Cardiac septum (tissue), 1 donor: ENCODE measurements around the gene SHOX. TPM values are rescaled to one million over a fixed set of nuclear protein-coding genes. Genes with fewer than 3 reads are reported as not detected.
"Not testable (repeated sequence)": the region's sequence is repeated elsewhere in the genome, so short reads cannot be mapped to it uniquely, and the experiment has no call there.

Experiments
- DNase-seq: peaks from one replicate; pipeline ENCODE4 v3.0.0-alpha.2; 2020; ENCODE audit warnings: low spot score
- intact Hi-C: fragments of 100-400 bp; cut with DNase I; formaldehyde crosslinking; loops from one replicate; pipeline ENCODE4 v1.14.0; 2022
- total RNA-seq: library from RNA; stranded (reverse); fragmentation: NEBNext Ultra II Directional; extraction: Animal tissue kit (Norgen Biotek cat#: 25700); gene quantifications from one replicate; pipeline ENCODE4 v1.2.1, GENCODE V29; 2021
- donor health status: DM: no; HTN: no; CAD: no.

Gene SHOX
- total RNA-seq, 1 donor from 2014 or later: 0.11 TPM

DNA sequence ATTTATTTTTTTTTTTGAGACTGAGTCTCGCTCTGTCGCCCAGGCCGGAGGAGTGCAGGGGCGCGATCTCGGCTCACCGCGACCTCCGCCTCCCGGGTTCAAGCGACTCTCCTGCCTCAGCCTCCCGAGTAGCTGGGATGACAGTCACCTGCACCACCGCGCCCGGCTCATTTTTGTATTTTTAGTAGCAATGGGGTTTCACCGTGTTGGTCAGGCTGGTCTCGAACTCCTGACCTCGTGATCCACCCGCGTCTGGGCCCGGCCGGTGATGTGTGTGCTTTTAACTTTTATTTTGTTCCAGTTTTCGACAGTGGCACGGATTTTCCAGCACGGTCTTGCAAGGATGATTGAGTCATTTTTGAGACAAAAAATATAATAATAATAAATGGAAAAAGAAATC, 21.3 kb downstream of the SHOX start:
- DNase-seq, intact Hi-C loops: not testable (repeated sequence)

DNA sequence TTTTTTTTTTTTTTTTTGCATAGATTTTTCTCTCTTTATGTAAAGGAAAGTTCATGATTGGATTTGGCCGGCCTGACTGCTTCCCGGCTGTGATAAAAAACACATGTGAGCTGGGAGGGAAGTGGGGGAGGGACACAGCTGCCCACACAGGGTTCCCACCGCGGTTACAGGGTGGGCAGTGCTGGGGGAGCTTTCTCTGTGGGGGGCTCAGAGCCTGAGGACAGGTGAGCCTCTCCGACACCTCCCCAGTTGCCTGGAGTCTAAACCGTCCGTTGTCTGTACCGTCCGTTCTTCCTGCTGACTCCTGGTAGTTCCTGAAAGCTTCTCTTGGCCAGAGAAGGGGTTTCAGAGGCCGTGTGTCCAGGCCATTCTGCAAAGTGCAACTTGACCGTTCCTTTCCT, 21.8 kb downstream of the SHOX start:
- intact Hi-C loops: no loop called here
- DNase-seq: no peak

DNA sequence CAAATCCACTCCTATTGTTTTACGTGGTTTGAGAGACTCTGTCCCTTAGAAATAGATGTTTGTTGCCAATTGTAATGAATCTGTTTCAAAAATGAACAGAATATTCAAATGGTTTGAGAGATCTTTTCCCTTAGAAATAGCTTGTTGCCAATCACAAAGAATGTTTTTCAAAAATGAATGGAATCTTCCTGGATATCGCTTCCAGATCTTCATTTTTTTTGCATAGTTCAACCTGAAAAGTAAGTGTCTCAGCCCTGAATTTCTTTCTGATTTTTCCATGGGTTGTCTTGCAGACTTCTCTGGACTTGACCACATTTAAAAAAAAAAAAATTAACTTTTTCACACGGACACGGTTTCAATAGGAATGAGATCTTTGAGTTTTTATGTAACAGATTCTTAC, 22.7 kb downstream of the SHOX start:
- intact Hi-C loops: no loop called here
- DNase-seq: no peak

DNA sequence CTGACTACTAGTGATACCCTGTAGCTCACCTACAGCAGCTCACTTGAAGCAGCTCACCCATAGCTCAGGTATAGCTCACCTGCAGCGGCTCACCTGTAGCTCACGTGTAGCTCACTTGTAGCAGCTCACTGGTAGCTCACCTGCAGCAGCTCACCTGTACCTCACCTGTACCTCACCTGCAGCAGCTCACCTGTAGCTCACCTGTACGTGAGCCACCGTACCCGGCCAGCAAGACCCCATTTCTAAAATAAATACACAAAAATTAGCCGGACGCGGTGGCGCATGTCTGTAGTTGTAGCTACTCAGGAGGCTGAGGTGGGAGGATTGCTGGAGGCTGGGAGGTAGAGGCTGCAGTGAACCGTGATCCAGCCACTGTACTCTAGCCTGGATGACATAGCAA, 30.6 kb downstream of the SHOX start:
- intact Hi-C loops: no loop called here
- no peak for DNase-seq

DNA sequence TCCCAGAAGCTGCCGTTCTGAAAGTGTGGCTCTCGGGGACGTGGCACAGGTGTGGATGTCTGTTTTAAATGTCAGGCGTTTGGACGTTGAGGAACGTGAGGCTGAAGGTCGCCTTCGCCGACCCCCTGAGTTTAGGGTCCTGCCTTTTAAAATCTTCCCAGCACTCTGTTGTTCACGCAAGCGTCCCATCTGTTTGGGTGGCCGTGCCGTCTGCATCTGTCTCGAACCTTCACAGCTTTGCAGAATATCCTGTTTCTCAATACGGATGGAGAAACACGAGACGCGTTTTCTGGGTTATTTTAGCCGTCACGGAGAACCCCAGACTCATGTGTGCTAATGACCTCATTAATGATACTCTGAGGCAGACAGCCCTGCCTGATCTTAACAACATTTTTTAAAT, 31.5 kb downstream of the SHOX start:
- intact Hi-C loops: no loop called here

DNA sequence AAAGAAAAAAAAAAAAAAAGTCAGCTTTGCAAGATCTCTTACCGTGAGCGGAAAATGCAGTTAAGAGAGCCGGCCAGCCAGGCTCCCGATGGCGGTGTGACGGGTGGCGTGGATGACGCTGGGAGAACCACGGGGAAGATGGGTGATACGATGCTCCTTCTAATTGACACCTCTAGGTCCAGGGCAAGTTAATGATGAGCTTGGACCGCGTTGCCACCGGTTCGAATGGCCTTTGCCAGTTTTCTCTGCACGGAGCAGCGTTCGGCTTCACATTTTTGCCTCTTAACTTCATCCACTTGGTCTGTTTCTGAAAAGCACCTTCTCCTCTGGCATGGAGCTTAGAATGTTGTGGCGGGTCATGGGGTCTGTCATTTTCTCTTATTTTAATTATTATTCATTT, 33.2 kb downstream of the SHOX start:
- DNase-seq: no peak
- intact Hi-C loops: no loop called here

More for the DNA sequence above, 31.5 kb downstream of the SHOX start:
- DNase-seq: no peak

DNA sequence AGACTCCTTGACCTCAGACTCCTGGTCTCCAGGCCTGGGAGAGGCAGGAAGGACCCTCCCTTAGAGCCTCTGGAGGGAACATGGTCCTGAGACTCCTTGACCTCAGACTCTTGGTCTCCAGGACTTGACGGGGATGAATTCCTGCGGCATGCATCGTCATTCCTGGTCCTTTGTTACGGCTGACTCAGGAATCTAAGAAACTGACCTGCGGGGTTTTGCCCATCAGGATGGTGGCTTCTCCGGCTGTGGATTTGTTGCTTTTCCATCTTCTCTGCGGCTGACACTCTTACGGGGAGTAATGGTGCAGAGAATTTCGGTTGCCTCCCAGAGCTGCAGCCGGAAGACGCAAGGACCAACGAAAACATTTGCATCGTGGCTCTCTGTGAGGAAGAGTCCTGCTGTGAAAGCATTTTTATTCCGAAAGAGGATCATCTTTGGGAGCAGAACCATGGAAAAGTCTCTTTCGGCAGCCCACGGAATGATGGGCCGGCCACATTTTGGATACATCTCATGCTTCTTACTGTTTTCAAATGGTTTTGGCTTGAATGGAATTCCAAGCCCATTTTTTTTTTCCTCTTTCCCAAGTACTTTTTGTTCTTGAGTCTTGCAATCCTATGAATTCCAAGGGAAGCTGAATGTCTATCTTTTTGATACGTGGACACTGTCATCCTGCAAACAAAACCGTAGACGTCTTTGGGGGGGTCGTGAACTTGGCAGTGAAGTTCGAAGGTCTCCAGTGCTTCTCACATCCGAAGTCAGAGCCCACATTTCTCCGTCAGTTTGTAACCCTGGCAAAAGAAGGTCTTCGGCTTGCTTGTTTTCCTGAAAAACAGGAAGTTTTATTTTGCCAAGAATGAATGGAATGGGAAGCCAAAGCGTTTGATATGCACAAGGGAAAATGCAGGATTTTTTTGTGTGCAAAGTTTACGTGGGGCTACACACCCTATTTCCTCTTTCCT, 36.5 kb downstream of the SHOX start:
- DNase-seq: no peak
- intact Hi-C loops: no loop called here

DNA sequence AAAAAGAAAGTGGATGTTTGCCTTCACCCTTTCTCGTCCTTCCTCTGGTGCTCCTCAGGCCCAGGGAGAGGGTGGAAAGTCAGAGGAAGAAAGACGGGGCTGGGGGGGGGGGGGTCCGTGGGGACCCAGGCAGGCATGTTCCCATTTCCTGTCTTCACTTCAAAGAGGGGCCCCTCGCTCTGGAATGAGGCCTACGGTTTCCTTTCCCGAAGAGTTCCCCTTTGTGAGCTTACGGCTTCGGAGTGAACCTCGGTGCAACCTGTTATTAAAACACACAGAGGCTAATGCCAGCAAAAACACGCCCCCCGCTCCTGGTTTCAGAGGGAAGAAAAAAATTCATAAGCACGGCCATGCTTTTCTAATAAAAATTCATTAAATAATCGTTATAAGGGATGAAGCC, 40.1 kb downstream of the SHOX start:
- intact Hi-C loops: no loop called here
- no peak for DNase-seq

DNA sequence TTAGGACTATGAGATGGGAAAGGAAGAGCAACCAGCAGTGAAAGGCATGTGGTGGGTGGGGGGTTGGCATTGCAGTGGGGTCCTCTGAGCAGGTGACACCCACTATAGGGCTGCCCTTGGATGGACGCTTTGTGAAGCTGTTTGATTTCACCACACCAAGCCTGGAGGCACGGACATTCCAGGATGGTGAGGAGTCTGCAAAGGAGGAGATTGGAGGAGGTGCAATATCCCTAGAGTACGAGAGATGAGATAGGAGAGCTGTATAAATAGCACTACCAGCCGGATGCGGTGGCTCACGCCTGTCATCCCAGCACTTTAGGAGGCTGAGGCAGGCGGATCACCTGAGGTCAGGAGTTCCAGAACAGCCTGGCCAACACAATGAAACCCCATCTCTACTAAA, 42.3 kb downstream of the SHOX start:
- DNase-seq: no peak
- intact Hi-C loops: no loop called here

DNA sequence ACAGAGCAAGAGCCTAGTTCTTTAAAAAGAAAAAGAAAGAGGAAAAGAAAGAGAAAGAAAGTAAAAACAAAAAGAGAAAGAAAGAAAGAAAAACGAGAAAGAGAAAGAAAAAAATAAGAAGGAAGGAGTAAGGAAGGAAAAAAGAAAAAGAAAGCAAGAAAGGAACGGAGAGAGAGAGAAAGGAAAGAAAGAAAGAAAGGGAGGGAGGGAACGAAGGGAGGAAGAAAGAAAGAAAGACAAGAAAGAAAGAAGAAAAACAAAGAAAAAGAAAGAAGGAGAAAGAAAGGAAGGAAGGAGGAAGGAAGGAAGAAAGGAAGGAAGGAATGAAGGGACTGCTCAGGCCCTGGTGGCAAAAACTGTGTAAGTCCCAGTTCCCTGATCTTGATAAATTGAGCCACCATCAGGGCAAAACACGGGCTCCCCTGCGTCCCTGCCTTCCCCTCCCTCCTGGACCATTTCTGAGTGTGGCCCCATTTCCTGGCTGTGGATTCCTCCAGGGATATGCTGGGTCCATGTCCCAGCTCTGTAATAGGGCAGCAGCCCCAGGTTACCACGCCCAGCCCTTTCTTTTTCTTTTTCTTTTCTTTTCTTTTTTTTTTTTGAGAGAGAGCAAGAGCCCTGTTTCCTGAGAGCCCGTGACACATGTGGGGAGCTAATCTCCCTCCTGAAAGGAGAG, 44.8 kb downstream of the SHOX start:
- no peak for DNase-seq
- intact Hi-C loops: no loop called here

DNA sequence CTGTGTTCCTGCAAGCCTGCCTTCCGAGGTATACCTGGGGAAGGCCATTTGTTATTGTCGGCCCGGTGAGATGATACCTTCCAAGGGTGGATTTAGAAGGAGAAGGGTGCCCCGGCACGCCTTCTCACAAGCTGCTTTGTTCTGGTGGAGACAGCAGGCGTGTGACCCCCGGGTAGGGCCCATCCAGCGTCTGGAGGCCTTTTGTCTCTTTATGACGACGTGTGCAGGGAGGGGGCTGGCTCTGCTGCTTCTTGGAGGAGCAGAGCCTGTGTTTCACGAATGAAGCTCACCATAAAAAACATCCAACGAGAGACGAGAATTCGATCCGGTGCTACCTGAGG, 45.3 kb downstream of the SHOX start:
- no peak for DNase-seq
- intact Hi-C loops: no loop called here

DNA sequence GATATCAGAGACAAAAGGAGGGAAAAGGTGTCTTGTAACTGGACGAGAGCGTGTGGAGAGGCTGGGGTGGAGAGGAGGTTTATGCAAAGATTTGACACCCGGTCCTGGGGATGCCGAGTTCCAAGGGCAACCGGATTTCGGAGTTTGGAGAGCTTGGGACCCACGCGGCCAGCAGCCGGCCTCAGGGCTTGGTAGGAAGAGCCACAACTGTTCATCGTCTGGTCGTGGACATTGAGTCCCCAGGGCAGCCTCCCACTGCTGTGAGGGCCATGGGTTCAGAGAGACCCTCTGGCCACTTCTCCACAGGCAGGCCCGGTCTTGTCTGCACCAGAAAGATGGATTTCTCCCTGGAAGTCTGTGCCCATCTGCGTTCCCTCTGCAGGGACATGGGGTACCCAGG, 46.8 kb downstream of the SHOX start:
- peak; percentile 56 for DNase-seq
- intact Hi-C loops: no loop called here

DNA sequence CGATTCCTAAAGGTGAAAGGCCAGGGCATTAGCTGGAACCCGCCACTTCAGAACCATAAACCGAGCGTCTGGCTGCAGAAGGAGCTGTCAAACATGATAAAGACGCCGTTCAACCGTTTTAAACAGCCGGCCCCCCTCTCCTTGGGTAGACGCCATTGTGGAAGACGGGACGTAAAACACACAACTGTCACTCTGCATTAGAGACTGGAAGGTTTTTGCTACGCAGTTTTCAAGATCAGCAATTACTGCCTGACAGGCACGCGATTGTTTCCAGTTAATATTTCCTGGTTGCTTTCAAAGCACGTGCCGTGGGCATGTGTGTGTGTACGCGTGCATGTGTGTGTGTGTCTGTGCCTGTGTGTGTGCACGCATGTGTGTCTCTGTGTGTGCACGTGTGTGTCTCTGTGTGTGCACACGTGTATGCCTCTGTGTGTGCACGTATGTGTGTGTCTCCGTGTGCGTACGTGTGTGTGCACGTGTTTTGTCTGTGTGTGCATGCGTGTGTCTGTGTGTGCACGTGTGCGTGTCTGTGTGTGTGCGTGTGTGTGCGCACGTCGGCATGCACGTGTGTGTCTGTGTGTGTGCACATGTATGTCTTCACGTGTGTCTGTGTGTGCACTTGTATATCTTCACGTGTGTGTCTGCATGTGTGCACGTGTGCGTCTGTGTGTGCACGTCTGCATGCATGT, 48.8 kb downstream of the SHOX start:
- intact Hi-C loops: no loop called here
- DNase-seq: no peak

DNA sequence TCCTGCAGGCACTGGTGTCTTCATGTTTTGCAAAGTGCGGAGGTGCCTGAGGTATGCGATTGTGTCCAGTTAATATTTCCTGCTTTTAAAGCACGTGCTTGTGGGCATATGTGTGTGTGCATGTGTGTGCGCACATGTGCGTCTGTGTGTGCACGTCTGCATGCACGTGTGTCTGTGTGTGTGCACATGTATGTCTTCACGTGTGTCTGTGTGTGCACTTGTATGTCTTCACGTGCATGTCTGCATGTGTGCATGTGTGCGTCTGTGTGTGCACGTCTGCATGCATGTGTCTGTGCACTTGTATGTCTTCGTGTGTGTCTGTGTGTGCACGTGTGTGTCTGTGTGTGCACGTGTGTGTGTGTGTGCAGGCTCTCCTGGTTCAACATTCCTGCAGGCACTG, 49.5 kb downstream of the SHOX start:
- DNase-seq: no peak
- intact Hi-C loops: no loop called here

DNA sequence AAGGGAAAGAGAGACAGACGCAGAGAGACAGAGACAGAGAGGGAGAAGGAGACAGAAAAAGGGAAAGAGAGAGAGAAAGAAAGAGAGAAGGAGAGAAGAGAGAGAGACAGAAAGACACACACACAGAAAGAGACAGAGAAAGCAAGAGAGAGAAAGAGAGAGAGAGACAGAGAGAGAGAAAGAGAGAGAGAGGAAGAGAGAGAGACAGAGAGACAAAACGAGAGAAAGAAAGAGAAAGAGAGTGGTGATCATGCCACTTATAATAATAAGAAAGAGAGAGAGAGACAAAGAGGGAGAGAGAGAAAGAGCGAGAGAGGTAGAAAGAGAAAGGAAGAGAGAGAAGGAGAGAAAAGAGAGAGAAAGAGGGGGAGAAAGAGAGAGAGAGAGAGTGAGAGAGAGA, 51.4 kb downstream of the SHOX start:
- DNase-seq: no peak
- intact Hi-C loops: no loop called here

DNA sequence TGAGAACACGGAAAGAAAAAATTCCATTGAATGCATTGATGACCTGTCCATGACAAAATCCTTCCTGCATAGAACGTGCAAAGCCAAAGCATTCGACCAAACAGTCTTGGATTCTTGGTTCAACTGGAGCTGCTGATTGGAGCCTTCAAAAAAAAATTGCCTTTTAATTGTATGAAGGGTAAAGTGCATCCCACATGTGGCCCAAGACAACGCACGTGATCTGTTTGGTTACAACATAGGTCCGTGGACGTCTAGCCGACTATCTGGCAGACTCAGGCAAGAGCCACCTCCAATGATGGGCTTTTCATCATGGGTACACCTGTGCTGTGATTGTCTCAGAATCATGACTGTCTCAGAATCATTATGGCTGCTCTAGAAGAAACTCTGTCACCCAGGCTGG, 52.3 kb downstream of the SHOX start:
- intact Hi-C loops: no loop called here
- DNase-seq: no peak

DNA sequence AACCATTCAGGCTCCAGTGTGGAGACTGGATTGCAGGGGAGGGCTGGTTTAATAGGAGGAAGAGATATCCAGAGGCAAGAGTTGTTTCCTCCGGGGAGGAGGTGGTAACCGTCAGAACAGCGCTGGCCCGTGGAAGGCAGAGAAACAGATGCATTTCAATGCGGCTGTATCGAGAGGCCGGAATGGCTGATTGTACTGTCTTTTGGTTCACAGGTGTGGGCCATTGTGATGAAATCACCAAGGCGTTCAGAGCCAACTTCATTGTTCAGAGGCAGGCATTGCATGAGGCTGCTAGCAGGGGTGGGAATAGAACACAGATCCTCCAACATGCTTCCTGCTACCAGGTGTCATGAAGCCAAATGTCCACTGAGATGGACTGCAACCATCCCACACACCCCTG, 53.0 kb downstream of the SHOX start:
- no peak for DNase-seq
- intact Hi-C loops: no loop called here

DNA sequence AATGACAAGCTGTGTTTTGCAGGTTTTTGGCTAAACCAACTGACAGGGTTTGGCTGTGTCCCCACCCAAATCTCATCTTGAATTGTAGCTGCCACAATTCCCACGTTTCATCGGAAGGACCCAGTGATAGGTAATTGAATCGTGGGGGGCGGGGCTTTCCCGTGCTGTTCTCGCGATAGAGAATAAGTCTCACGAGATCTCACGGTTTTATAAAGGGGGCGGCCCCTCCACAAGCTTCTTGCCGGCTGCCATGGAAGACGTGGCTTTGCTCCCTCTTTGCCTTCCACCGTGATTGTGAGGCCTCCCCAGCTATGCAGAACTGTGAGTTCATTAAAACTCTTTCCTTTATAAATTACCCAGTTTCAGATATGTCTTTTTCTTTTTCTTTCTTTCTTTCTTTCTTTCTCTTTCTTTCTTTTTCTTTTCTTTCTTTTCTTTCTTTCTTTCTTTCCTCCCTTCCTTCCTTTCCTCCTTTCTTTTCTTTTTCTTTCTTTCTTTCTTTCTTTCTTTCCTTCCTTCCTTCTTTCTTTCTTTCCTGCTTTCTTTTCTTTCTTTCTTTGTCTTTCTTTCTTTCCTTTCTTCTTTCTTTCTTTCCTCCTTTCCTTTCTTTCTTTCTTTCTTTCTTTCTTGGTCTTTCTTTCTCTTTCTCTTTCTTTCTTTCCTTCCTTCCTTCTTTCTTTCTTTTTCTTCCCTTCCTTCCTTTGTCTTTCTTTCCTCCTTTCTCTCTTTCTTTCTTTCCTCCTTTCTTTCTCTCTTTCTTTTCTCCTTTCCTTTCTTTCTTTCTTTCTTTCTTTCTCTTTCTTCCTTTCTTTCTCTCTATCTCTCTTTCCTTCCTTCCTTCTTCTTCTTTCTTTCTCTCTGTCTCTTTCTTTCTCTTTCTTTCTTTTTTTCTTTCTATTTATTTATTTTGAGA, 54.8 kb downstream of the SHOX start:
- intact Hi-C loops: no loop called here
- DNase-seq: no peak

DNA sequence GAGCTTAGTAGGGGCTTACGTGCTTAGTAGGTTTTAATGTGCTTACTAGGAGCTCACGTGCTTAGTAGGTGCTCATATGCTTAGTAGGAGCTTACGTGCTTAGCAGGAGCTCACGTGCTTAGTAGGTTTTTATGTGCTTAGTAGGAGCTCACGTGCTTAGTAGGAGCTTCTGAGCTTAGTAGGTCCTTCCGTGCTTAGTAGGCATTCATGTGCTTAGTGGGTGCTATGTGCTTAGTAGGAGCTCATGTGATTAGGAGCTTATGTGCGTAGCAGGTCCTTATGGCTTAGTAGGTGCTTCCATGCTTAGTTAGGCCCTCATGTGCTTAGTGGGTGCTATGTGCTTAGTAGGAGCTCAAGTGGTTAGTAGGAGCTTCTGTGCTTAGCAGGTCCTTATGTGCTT, 59.4 kb downstream of the SHOX start:
- intact Hi-C loops: no loop called here
- DNase-seq: no peak

DNA sequence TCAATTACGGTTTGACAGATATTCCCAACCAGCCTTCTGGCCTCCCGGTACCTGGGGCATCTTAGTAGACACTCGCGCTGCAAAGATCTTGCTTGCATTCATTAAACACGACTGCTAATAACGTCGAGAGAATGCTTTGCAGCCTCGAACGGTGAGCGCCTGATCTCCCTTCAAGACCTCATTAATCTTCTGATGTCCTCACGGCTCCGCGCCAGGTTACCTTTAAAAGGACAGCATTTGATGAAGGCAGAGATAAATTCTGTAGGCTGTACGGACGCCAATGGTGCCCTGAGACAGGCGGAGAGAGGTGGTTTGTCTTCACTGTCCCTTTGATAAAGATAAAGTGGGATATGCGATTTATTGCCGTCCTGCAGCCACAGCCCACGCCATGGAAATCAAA, 64.2 kb downstream of the SHOX start:
- no peak for DNase-seq
- intact Hi-C loops: no loop called here
